GM21576 (cell line): ENCODE results near the gene CTSL.
"Not testable (repeated sequence)": the region's sequence is repeated elsewhere in the genome, so short reads cannot be mapped to it uniquely, and the experiment has no call there.

Experiments used
- ATAC-seq: cut with Tn5 transposase; IDR thresholded peaks from one replicate; pipeline ENCODE4 v1.9.1; 2021; ENCODE audit warnings: mild to moderate bottlenecking, moderate library complexity; ENCODE audit not compliant: unreplicated experiment

Gene CTSL

GRCh38 chr9:87751868-87752267 lies 25.9 kb downstream of the CTSL start:
- ATAC-seq: no peak

DNA sequence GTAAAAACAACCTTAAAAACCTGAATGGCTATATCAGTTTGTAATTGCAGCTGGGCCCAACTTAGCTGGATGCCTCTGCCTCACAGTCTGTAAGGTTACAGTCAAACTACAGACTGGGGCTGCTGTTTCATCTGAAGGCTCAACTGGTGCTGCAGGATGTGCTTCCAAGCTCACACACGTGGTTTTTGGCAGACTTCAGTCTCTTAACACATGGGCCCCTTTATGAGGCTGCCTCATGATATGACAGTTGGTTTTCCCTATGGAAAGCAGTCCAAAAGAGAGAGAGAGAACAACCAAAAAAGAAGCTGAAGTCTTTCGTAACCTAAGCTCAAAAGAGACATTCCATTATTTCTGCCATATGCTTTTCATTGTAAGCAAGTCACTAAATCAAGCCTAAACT lies 27.4 kb downstream of the CTSL start:
- ATAC-seq: no peak

- ATAC-seq: not testable (repeated sequence)
Observed at GRCh38 chr9:87758330-87758729, 32.4 kb downstream of the CTSL start.

- ATAC-seq: not testable (repeated sequence)
Observed at GRCh38 chr9:87759980-87760379, 34.1 kb downstream of the CTSL start.

- ATAC-seq: no peak
Observed at GRCh38 chr9:87760529-87760928, 34.6 kb downstream of the CTSL start.

- no peak for ATAC-seq
Observed at GRCh38 chr9:87763286-87763685, 37.4 kb downstream of the CTSL start.

- ATAC-seq: no peak
Observed at GRCh38 chr9:87765521-87765920, 39.6 kb downstream of the CTSL start.

DNA sequence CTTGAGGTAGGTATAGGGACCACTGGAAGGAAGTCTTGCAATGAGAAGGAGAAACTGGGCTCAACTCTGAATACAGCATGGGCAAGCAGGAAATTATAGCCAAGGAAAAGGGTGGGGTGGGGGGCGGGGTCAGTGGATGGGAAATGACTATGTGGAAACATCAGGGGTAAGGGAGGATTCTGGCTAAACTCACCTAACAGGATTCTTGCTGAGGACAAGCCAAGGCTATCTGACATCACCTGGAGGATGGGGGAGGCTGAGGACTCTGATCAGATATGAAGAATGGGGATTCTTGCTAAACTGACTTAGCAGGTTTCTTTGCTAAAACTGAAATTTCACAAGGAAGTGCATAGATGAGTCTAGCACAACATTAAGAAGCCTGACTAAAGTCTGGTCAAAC lies 40.8 kb downstream of the CTSL start:
- ATAC-seq: no peak

DNA sequence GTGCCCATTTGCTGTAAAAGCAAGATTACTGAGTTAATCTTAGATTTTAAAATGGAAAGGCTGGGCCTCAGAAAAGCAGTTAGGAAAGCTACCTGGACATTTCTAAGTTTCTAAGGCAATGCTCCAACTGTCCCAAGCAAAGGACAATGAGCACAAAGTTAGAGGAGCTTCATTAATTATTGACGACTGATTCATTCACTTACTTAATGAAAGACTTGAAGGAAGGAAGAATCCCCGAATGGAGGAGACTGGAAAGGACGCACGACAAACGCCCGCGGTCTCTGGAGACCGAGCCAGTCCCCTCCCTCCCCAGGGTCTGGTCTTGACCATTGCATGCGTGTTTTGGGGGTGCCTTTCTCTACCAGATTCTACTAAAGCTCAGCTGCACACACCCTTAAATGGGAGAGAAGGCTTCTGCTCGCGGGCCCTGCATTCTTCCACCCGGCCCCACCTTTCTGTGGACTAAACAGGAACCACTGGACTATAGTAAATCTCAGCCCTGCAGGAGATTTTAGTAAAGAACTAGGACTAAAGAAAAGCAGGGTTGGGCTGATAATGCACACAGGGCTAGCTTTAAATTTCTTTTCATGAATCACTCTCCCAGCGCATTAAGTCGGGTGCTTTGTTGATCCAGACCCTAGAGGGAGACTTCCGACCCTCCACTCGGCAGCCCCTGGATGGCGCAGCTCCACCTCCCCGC lies 44.8 kb downstream of the CTSL start:
- ATAC-seq: no peak

GRCh38 chr9:87771316-87772006 lies 45.5 kb downstream of the CTSL start:
- no peak for ATAC-seq

DNA sequence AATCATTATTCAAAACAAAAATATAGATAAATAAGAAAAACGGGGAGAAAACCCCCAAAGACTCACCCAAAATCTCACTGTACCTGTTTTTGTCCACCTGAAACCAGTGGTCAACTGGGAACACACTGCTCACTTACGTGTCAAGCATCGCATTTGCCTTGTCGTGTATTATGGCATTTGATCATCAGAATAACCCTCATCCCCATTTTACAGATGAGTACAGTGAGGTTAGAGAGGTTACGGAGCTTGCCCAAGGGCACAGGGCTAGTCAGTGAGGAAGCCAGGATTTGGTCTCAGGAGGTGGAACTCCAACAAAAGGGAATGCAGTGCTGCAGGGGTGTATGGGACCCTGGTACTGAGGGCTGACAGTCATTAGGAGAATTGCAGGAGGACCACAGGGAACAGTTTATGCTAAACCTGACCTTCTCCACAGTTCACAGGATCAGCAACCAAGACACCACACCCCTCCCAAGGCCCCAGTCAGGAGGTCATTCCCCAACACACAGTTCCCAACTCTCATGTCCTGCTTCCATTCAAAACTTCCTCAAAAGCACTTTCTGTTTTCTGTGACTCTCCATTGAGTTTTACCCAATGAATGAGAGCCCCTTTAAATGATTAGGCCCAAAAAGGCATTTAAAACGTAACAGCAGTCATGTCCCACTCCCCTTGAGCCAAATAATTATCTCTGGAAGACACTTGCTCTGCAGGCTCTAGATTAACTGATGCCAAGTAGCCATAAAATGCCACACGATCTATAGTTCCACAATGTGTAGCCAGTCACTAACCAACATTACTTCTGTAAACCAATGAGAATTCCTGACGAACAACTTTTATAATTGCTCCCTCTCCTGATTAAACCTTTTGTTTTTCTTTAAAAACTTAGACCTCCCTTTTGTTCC lies 50.8 kb downstream of the CTSL start:
- ATAC-seq: no peak

DNA sequence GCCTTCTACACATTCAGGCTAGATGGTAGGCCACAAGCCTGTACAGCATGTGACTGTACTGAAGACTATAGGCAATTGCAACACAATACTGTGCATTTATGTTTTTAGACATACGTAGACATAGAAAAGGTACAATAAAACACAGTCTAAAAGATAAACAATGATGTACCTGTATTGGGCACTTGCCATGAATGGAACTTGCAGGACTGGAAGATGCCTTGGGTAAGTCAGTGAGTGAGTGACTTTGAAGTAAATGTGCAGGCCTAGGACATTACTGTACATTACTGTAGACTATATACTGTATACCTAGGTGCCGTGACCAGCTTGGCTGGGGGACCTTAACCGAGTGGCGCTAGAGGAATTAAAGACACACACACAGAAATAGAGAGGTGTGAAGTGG lies 53.1 kb downstream of the CTSL start:
- ATAC-seq: no peak
